Mesothelial cell of epicardium (in vitro differentiated cells): ENCODE measurements around the gene EID1. TPM values are rescaled to one million over a fixed set of nuclear protein-coding genes. Genes with fewer than 3 reads are reported as not detected.
A peak's percentile ranks its signal among the peaks of the same experiment; 100 is the strongest.

ENCODE experiments used
- DNase-seq, 2 experiments: peaks; one replicate each; pipeline ENCODE4 v3.0.0; 2021; ENCODE audit warnings: low spot score in 2 of 2; ENCODE audit not compliant: unreplicated experiment in 2 of 2
- H3K27ac Mint-ChIP-seq: 2 replicates; pipeline ENCODE4 v1.8.0; 2021; ENCODE audit warnings: mixed read lengths
- H3K27me3 Mint-ChIP-seq: 2 replicates; pipeline ENCODE4 v1.8.0; 2021; ENCODE audit warnings: low read depth, mixed read lengths
- H3K36me3 Mint-ChIP-seq: 2 replicates; pipeline ENCODE4 v1.8.0; 2021; ENCODE audit warnings: mixed read lengths
- H3K4me1 Mint-ChIP-seq: 2 replicates; pipeline ENCODE4 v1.8.0; 2021; ENCODE audit warnings: mixed read lengths
- H3K4me3 Mint-ChIP-seq: 2 replicates; pipeline ENCODE4 v1.8.0; 2021; ENCODE audit warnings: mild to moderate bottlenecking, moderate library complexity, mixed read lengths
- H3K9me3 Mint-ChIP-seq: 2 replicates; pipeline ENCODE4 v1.8.0; 2021; ENCODE audit warnings: mixed read lengths
- total RNA-seq: library from RNA; stranded (reverse); gene quantifications from 3 replicates; pipeline ENCODE4 v1.2.1, GENCODE V29; 2021
- TF ChIP-seq, protein P1 (sequence below): fragments of 200-600 bp; sonication (generic); IDR thresholded peaks from one replicate; pipeline ENCODE4 v1.5.0; 2021; ENCODE audit warnings: antibody characterized with exemption; ENCODE audit not compliant: unreplicated experiment

Gene EID1
- total RNA-seq, 1 donor from 2014 or later: 139 TPM

DNA sequence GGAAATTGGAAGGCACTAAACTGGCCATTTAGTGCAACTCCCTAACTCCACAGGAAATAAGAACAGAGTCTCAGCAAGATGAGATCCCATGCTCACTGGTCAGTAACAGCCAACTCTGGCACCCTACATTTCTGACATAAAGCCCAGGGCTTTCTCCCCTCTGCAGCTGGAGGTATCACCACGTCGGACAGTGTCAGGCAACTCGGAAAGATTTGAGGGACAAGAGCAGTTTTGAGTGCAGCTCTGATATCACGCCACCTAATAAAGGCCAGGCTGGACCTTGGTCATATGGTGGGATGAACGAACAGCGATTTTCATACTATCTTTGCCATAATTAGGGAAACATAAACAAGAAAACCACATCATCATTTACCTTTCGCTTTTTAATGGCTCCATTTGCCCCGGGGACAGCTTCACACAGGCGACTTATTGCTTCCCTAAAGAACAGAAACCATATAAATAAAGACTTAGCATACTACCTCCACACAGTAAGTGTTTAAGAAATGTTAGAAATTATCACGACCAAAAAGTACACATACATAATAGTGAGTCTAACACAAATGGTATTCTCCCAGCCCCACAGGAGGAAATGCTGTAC lies 12.5 kb downstream of the EID1 start:
- H3K27ac Mint-ChIP-seq: no peak overlapping the region
- no peak overlapping the region for H3K4me3 Mint-ChIP-seq
- TF ChIP-seq, protein P1, sequence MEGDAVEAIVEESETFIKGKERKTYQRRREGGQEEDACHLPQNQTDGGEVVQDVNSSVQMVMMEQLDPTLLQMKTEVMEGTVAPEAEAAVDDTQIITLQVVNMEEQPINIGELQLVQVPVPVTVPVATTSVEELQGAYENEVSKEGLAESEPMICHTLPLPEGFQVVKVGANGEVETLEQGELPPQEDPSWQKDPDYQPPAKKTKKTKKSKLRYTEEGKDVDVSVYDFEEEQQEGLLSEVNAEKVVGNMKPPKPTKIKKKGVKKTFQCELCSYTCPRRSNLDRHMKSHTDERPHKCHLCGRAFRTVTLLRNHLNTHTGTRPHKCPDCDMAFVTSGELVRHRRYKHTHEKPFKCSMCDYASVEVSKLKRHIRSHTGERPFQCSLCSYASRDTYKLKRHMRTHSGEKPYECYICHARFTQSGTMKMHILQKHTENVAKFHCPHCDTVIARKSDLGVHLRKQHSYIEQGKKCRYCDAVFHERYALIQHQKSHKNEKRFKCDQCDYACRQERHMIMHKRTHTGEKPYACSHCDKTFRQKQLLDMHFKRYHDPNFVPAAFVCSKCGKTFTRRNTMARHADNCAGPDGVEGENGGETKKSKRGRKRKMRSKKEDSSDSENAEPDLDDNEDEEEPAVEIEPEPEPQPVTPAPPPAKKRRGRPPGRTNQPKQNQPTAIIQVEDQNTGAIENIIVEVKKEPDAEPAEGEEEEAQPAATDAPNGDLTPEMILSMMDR: no peak
- H3K36me3 Mint-ChIP-seq: no peaks in the 10 kb centered on the region
- DNase-seq: no peak
- no peaks in the 10 kb centered on the region for H3K4me1 Mint-ChIP-seq
- H3K27me3 Mint-ChIP-seq: peaks cover 1% of the 10 kb centered on the region
- no peaks in the 10 kb centered on the region for H3K9me3 Mint-ChIP-seq

DNA sequence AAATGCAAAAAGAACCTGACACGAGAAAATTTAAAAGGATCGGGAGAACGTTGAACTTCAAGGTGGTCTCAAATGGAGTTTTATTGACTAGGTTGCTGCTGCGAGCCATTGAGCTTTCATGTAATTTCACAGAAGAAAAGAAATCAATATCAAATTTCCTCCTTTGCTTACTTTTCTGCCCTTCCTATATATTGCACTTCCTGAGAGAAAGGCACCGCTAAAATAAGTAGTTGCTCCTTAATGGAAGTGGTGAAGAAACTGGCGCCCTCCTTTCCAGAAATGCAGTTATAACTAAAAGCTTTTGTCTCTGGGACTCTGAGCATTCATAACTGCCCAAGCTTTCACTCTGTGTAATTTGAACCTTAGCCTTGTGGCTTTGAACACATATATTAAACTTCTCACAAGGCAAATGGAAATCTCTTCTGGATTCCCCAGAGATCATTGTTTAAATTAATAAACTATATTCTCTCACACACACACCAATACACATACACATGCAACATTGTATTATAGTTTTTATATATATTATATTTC lies 13.4 kb downstream of the EID1 start:
- TF ChIP-seq, protein P1: no peak
- Mint-ChIP-seq H3K27ac (no peak overlapping the region), H3K4me3 (no peak overlapping the region)

DNA sequence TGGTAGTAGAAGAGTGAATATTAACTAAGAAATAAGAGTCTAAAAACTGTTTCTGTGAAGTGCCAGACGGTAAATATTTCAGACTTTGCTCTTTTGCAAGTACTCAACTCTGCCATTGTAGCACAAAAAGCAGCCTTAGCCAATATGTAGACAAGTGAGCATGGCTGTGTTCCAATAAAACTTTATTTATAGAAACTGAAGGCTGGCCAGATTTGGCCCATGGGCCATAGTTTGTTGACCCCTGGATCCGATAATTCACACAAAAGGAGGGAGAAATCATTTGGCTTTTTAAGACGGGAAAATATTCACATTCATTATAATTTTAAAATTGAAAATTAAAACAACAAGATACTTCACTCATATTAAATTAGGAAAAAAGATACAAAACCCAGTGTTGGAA lies 15.4 kb downstream of the EID1 start:
- TF ChIP-seq, protein P1: no peak
- no peaks in the 10 kb centered on the region for H3K9me3 Mint-ChIP-seq
- DNase-seq: no peak
- peaks cover 1% of the 10 kb centered on the region for H3K27me3 Mint-ChIP-seq
- no peak overlapping the region for H3K4me3 Mint-ChIP-seq
- H3K27ac Mint-ChIP-seq: no peak overlapping the region
- H3K36me3 Mint-ChIP-seq: no peaks in the 10 kb centered on the region
- peaks cover 19% of the 10 kb centered on the region for H3K4me1 Mint-ChIP-seq

More for the DNA sequence above, 13.4 kb downstream of the EID1 start:
- no peaks in the 10 kb centered on the region for H3K4me1 Mint-ChIP-seq
- peaks cover 1% of the 10 kb centered on the region for H3K27me3 Mint-ChIP-seq
- no peak for DNase-seq
- no peaks in the 10 kb centered on the region for H3K9me3 Mint-ChIP-seq
- H3K36me3 Mint-ChIP-seq: no peaks in the 10 kb centered on the region

DNA sequence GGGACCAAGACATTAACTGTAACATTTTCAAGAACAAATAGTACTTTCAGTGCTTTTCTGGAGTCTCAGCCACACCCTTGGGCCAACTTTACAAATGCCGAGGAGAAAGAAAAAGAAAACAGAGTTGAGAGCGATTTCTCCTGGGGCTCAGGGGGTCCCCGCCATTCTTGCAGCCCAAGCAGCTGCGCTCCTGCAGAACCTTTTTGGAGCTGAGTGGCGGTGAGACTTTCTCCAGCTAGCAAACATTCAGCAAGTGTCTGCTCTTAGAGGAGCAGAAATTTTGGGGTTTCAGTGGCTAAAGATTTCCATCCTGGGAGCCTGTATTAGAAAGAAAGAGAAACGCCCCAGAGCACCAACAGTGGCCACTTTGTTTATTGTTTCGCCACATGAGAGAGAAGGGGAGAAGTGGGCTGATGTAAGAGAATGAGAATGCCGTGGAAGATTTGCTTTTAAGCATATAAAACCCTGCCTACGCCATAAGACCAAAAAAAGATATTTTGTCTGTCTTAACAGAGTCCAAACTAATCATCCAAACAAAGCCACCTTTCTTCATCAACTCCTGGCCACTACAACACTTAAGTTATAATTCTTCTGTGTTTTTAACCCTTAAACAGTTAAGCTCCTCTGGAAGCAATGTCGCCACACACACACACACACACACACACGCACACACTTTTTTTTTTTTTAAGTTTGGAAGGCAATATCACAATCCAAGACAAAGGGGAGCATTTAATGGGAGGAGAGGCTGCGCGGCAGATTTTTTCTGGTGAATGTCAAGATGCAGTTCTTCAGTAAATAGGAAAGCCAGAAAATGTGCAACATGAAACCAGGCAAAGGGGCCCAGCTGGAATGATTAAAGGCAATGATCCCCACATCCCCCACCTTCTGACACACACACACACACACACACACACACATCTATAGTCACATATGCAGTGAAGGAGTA lies 19.2 kb downstream of the EID1 start:
- Mint-ChIP-seq H3K27ac (peak overlapping the region; percentile 91), H3K4me3 (peak overlapping the region; percentile 28), H3K4me1 (peaks cover 22% of the 10 kb centered on the region), H3K27me3 (peaks cover 1% of the 10 kb centered on the region), H3K9me3 (no peaks in the 10 kb centered on the region), H3K36me3 (no peaks in the 10 kb centered on the region)
- no peak for DNase-seq
- TF ChIP-seq, protein P1: no peak

DNA sequence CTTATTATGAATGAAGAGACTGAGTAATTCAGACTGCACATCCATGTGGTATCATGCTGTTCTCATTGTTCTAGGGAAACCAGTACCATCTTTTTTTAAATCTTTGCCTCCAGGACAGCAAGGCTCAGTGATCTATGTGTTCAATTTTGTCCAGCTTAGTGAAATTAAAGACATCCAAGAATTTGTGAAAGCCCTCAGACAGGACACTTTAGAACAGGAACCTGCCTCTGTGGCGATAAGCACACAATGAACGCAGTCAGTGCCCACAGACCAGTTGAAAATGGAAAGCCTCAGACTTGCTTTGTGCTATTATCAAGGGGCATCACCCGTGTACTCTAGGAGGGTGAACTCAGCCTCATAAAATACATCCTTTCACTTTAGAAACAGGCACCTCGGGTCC lies 20.1 kb downstream of the EID1 start:
- Mint-ChIP-seq H3K4me3 (no peak overlapping the region), H3K36me3 (no peaks in the 10 kb centered on the region), H3K9me3 (no peaks in the 10 kb centered on the region), H3K4me1 (peaks cover 22% of the 10 kb centered on the region), H3K27me3 (peaks cover 1% of the 10 kb centered on the region), H3K27ac (peak overlapping the region; percentile 91)
- DNase-seq: no peak
- TF ChIP-seq, protein P1: no peak
